Measurements from ENCODE around the gene SOX18. TPM values are rescaled to one million over a fixed set of nuclear protein-coding genes. Genes with fewer than 3 reads are reported as not detected.
A peak's percentile ranks its signal among the peaks of the same experiment; 100 is the strongest.

SOX18 gene
- polyA plus RNA-seq, 4 donors = 9.3 to 19.7 (median 10.9) TPM

GRCh38 chr20:64069209-64069613, 19.8 kb upstream of the SOX18 start:
- DNase-seq (ENCODE audit: low read depth in 4 of 4, low spot score in 3 of 4) = no peak

DNA sequence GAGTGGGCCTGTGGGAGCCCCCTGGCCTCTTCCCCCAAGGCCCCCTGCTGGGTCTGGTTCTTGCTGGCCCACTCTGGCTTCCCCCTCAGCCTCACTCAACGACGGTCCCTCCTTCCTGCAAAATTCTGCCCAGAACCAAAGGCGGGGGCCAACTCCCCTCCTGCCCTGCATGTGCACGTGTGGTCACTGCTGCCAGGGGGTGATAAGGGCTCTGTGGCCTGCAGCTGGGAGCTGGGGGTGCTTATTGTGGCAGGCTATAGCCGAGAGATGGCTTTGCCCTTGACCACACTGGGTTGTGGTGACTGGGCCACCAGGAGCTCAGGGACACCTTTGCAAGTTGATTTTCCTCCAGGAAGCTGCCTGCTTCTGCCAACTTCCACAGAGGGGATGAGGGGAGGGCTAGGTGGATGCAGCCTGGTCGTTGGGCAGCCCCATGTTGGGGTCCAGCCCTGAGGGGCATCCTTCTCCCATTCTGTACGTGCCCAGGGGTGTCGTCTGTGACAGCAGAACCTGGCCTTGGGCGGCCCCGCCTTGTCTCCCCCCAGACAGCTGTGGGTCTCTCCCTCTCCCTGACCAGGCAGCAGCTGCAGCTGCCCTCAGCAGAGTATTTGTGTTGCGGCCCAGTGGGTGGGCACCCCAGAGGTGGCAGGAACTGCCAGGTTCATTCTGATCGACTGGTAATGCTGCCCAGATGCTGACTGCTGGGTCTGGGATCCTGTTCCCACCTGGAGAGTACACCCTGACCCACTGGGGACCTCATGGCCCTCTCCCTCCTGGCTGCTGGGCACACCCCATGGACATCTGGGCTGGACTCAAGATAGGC, 19.2 kb upstream of the SOX18 start:
- no peak for DNase-seq (ENCODE audit: low read depth in 4 of 4, low spot score in 3 of 4)

DNA sequence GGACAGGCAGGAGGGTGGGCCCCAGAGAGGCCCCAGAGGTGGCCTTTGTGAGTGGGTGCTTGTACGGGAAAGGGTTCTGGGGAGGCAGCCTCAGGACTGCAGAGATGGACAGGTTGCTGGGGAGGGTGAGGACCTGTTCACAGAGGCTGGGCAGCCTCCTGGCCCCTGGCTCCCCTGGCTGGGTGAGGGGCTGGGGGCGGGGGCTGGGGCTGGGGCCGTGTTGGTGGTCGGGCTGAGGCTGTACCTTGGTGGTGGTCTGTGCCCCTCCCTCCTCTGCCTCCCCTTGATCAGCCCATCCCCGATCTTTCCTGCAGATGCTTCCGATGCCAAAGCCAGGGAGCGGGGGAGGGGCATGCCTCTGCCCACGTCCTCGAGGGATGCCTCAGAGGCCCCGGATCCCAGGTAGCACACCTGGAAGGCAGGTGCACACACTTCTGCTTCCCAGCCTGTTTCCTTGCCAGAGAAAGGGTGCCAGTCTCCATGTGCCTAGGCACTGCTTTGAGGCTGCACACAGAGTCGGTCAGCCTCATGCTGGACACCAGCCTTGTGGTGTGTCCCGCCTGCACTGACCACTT, 18.4 kb upstream of the SOX18 start:
- DNase-seq (ENCODE audit: low read depth in 4 of 4, low spot score in 3 of 4) = no peak

DNA sequence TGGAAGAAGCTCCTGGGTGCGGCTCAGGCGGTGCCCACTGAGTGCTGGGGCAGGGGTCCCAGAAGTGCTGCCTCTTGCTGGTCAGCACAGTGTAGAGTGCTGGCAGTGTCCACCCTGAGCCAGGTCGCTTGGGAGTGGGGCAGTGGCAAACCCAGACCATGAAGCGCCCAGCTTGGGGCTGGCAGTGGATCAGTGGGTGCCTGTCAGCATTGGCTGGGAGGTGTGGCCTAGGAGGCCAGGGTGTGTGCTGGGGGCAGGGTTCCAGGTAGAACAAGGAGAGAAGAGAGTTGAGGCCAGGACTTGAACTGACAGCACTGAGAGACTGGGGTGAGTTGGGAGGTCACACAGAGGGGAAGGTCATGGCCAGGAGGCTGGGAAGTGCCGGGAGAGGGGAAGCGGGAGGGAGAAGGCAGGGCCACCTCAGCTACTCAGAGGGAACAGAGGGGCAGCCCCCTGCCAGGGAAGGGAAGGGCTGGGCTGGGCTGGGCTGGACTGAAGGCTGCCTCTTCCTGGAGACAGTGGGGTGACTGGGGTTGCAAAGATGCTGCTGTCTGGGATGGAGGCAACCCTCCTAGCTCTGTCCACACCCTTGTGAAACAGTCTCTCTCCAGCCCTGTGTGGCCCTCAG, 17.7 kb upstream of the SOX18 start:
- no peak for DNase-seq (ENCODE audit: low read depth in 4 of 4, low spot score in 3 of 4)

- no peak for DNase-seq (ENCODE audit: low read depth in 4 of 4, low spot score in 3 of 4)
Observed at GRCh38 chr20:64065974-64066343, 16.5 kb upstream of the SOX18 start.

DNA sequence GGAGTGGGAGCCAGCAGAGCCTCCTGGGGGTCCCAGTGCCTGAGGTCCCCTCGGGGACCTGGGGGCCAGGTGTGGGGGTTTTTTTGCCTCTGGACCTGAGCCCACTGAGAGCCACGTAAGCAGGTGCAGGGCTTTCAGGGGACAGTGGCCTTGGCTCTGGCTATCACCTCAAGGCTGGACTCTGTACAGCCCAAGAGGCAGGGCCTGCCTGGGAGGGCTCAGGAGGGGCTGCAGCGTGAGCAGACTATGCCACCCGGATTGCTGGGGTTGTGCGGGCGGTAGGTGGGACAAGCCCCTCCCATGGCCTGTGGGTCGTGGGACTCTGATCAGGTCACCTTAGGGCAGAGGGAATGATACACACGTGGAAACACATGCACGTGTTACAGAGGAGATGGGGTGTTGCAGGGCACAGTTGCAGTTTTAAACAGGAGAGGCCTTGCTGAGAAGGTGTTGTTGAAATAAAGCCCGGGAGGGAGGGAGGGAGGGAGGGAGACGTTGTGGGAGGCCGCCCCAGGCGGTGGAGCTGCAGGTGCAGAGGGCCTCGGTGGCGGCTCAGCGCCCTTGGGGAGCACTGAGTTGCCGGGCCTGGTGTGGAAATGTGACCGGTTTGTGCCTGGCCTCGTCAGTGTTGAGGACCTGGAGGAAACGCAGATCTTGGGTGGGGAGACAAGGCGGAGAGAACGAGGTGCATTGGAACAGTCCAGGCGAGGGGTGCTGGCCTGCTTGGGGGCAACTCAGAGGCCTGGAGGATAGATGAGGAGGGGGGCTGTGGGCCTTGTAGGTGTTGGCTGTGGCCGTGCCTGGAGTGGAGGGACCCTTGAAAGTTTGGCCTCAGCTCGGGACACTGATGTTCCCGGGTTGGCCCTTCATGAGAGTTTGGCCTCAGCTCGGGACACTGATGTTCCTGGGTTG, 15.9 kb upstream of the SOX18 start:
- DNase-seq (ENCODE audit: low read depth in 4 of 4, low spot score in 3 of 4) = no peak

DNA sequence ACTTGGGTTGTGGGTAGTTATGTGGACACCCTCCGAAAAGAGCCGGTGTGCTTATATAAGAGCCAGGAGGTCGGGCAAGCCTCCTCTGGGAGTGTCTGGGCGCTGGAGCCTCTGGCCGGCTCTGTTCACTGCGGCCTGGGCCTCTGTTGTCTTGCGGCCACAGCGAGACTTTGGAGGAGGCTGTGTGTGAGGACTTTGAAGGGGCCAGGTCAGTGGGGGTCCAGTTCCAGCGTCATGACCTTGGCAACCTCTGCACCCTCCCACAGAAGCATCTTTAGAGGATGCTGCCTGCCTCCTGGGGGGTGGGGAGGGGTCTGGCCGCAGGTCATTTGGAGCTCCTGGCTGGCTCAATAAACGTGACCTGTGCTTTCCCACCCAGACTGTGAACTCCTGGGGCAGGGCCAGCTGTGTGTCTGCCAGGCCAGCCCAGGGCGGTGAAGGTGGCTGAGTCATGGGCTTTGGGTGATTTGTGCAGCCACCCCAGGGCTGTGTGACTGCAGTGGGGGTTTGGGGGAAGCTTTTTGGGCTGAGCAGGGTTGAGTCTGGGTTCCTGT, 14.8 kb upstream of the SOX18 start:
- DNase-seq (ENCODE audit: low read depth in 4 of 4, low spot score in 3 of 4) = no peak

- DNase-seq (ENCODE audit: low read depth in 4 of 4, low spot score in 3 of 4) = no peak
Observed at GRCh38 chr20:64063389-64064144, 14.1 kb upstream of the SOX18 start.

DNA sequence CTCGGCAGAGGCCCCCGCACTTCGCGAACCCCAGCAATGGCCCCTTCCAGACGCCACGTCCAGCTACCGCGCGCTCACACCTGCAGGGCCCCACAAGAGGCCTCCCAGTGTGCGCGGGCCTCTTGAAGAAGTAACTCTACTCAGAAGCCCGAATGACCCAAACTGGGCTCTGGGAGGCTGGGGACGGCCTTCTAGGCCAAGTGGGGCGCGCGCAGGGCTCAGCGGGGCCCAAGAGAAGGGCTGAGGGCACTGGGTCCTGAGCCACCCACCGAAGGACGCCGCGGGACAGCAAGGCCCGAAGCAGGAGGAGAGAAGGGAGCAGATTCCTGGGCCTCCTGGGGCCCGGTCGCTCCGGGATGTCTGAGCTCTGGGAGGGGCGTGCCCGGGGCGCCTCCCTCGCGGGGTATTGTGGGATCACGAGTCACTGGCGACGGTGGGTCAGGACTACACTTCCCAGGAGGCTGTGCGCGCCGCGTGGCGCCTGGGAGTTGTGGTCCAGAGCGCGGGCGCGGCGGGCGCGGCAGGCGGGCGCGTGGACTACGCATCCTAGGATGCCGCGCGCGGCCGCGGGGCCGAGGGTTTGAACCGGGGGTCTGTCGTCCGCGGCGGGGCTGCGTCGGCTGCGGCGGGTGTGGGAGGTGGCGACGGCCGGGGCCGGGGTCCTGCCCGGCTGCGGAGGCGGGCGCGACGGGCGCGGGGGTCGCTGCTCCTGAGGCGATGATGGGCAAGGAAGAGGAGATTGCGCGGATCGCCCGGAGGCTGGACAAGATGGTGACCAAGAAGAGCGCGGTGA, 13.4 kb upstream of the SOX18 start, which contains the start of gene TCEA2:
TCEA2 (plus strand) TSS at position 603 of the 793 bp plus-strand sequence; CDS start at position 718, 115 bp downstream.
- peak; percentile 93 to 95 (median 94) for DNase-seq (ENCODE audit: low read depth in 4 of 4, low spot score in 3 of 4)

DNA sequence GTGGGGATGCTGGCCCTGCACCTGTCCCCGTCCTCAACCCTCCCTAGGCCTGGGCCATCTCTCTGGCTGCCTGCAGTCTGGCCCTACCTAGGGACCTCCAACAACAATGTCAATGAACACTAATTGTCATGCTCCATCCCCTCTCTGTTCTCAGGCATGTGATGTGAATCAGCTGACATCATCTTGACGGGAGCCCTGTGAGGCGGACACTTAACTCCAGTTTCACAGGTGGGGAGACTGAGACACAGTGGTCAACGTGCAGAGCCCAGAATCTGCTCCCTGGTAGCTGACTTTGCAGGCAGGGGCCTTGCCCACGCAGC, 12.8 kb upstream of the SOX18 start:
- DNase-seq (ENCODE audit: low read depth in 4 of 4, low spot score in 3 of 4) = no peak

DNA sequence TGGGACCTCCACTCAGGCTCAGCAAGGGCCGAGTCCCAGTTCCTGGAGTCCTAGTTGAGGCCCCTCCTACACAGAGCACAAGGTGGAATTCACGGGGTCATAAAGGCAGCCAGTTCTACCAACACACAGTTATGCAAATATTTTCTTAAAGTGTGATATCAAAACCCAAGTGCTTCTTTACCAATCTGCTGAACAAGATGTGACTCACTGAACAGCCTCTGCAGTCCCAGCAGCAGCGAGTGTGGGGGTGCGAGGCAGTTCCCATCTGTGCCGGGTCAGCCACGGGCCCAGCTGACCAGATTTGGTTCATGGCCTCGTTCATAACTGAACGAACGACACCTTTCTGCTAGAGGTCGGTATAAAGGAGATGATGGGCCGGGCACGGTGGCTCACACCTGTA, 9.1 kb upstream of the SOX18 start:
- no peak for DNase-seq (ENCODE audit: low read depth in 4 of 4, low spot score in 3 of 4)

- peak in 3 of 4 donors; percentile 60 to 68 (median 61) for DNase-seq (ENCODE audit: low read depth in 4 of 4, low spot score in 3 of 4)
Observed at GRCh38 chr20:64057628-64058498, 8.4 kb upstream of the SOX18 start.

DNA sequence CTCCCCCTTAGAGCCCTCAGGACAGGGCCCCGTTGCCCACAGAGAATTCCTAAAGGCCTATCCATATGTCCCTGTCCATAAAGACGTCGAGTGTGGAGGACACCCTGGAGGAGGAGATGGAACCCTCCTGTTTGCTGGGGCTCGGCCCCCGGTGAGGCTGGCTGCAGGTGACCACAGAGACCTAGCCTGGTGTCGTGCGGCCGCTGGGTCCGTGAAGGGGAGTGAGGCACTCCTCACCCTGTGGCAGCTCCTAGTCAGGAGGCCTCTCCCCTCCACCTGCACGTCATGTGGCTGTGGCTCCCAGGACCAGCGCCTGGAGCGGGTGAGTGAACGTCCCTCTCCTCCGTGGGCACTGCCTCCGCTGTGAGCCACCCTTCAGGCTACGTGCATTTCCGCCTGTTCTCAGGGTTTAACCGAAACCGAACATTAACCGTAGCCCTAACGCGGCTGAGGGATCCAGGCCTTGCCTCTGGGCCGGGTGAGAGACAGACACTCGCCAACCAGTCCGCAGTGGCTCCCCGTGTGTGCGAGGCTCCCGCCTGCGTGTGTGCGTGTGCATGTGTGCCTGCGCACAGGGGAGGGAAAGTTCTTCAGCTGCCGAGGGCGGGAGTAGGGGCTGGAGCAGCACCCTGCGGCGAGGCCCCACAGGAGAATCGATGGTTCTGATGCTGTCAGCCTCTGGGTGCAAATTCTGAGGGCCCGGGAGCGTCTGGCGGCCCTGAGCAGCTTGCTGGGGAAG, 7.6 kb upstream of the SOX18 start:
- DNase-seq (ENCODE audit: low read depth in 4 of 4, low spot score in 3 of 4) = no peak

DNA sequence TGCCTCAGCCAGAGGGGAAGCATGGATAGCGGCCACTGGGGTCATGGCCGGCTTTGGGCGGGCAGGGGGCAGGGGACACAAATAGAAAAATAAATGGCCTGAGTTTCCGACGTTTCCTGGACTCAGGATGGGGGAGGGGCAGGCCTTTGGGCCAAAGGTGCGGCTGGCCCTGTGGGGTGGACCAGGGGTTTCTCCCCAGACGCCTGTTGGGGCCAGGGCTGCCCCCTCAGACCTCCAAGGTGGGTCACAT, 7.1 kb upstream of the SOX18 start:
- DNase-seq (ENCODE audit: low read depth in 4 of 4, low spot score in 3 of 4) = no peak

DNA sequence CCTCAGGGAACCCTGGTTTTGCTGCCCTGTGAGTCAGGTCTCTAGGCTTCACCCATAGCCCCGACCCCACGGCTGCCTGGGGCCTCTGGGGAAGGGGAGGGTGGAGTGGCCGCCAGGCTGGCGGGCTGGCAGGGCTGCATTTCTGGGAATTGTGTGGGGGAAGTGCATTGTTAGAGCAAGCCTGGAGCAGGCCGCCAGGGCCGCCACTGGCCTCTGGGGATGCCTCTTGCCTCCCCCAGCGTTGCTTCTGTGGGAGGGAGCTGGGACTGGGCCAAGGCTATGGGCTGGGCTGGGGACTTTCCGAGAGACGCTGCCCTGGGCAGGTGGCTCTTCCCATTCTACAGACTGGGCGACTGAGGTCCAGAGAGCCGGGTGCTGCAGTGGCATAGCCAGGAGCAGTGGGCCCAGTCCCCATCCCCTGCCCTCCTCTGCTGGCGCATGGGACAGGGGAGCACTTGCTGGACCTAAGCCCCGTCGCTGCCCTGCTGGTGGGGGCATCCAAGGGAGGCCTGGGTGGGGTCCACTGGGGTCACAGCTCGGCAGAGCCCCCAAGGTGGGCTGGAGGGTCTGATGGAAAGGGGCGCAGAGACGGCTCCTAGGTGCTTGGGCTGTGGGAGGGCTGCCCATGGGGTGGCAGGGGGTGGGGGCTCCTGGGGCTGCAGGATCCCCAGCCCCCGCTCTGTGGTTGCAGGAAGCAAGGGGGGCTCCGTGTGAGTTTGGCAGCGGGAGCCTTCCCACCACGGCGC, 6.6 kb upstream of the SOX18 start:
- DNase-seq (ENCODE audit: low read depth in 4 of 4, low spot score in 3 of 4) = no peak

DNA sequence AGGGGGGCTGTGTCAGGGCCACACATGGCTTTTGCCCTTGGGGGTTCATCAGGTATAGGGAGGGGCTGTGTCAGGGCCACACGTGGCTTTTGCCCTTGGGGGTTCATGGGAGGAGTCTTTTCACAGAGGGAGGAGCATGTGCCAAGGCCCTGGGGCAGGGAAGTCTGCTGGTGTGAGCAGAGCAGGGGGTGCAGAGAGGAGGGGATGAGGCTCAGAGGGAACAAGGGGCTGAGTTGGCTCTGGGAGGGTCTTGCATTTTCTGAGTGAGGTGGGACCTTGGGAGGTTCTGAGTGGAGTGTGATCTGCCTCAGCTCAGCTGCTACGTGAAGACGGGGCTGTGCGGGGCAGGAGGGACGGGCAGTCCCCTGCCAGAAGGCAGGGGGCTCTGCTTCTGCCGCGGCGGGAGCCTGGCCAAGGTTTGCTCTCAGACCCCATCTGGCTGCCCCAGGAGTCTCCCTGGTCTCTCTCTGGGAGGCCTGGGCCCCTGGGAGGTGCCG, 6.0 kb upstream of the SOX18 start:
- DNase-seq (ENCODE audit: low read depth in 4 of 4, low spot score in 3 of 4) = no peak
